AG10803 (cell line): ENCODE measurements around the gene CAMKMT.

Source experiments
- DNase-seq: peaks from one replicate; pipeline ENCODE4 v3.0.0; 2010; ENCODE audit warnings: low read depth
- H3K4me3 ChIP-seq: 2 replicates; pipeline ENCODE4 v1.5.1; 2011; ENCODE audit warnings: mild to moderate bottlenecking, low read length, control low read depth
- CTCF ChIP-seq: conservative IDR thresholded peaks from 2 replicates; pipeline ENCODE4 v1.5.1; 2011; ENCODE audit warnings: mild to moderate bottlenecking, low read length, control low read depth, inconsistent platforms

The CAMKMT gene

DNA sequence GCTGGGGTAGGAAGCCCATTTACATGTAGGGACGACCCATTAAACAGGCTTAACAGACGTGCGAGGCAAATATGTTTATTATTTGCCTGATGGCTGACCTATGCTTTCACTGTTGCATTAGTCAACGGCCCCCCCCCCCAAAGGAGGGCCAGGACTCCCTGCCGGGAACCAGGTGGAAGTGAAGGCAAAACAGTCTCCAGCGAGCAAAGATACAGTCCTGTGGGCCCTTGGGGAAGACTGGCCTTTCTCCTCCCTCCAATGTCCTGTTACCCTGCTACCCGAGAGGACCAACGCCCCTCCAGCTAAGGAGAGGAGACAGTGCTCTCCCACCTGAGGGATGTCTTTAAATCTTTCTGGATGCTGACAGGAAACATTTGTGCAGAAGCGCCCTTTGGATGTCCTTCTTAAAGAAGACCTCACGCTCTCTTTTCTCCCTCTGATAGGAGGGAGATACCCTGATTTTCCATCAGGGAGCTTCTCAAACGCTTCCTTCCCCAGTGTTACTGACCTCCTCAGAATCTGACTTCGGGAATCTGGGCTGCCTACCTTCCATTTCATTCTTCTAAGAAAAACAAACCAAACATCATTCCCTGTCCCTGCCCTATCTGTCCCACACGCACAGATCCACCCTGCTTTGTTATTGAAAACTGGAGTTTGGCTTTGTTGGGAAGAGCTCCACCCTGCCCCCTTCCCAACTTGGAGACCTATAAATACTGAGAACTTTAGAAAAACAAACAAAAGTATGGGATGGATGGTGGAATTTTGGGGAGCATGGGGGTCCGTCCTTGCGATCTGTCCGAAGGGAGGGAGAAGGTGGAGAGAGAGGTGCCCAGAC is 443.9 kb downstream of the CAMKMT start:
- TF ChIP-seq CTCF, result no peak
- no peak overlapping the region for H3K4me3 ChIP-seq
- no peak for DNase-seq

DNA sequence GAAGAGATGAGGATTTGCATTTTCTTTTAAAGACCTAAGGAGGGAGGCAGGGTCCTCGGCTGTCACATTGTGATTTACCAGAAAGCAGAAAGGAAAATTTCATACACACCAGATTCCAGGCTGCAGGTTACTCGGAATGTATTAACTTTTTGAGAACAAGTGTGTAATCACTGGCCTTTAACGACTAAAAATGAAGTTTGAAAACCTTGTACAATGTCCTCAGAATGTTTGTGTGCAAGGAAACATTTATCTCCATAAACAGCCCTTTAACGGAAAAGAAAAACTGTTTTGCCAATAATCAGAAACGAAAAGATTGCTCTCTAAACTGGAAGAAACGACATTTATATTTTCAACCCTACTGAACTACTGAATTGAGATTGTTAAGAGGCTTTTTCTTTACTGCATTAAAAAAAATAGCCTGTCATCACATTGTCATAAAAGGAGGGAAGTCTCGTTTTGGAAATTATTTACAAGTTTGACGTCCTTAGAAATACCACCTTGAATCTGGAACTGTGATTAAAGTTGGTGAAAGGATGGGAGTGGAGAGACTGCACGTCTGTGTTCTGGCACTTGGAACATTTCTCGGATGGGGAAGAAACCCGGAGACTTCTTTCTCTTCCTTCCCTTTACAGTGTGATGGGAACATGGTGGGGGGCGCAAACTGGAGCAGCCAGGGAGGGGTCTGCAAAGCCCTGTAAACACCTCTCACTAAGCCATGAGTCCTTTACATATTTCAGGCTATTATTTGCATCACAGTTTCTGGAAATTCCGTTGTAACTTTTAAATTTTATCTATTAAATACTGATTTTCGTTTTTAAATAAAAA is 445.7 kb downstream of the CAMKMT start:
- H3K4me3 ChIP-seq, result no peak overlapping the region
- DNase-seq, result no peak
- TF ChIP-seq CTCF, result no peak

- no peak for TF ChIP-seq CTCF
- no peak for DNase-seq
- no peak overlapping the region for H3K4me3 ChIP-seq
Measured at GRCh38 chr2:44810892-44811530, 449.3 kb downstream of the CAMKMT start.

- no peak for DNase-seq
- TF ChIP-seq CTCF, result no peak
- H3K4me3 ChIP-seq, result no peak overlapping the region
Measured at GRCh38 chr2:44813165-44813564, 451.4 kb downstream of the CAMKMT start.

DNA sequence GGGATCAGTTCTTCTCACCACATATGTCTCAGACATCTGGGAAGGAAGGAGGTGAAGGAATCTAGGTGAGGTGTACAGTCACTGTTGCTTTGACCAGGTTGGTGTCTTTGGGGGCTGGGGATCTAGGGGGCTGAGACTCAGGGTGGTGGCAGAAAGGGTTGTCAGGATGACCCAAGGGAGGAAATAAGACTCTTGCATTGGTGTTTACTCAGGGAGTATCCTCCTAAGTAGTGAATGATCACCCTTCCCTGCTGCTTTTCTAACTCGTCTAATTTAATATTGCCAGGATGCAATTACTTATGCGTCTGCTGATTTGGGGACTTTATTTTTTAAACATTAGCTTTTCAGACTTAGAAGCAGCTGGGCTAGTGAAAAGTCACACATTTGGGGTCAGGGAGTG is 451.9 kb downstream of the CAMKMT start:
- TF ChIP-seq CTCF, result no peak
- DNase-seq, result no peak
- H3K4me3 ChIP-seq, result no peak overlapping the region

DNA sequence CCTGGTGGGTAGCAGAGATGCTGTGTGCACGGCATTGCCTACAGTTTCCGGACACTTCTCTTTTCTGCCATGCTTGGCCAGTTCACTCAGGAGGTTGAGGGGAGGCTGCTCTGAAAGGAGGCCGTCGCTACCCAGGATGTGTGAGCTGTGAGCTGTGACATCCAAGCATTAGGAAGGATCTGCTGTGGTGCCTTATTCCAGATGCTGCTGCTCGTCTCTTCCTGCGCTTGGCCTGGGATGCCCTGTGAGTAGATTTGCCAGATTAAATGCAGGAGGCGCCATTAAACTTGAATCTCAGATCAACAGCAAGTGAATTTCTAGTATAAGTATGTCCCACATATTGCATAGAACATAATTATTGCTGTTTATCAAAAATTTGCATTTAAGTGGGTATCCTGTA is 455.5 kb downstream of the CAMKMT start:
- no peak for TF ChIP-seq CTCF
- no peak for DNase-seq
- H3K4me3 ChIP-seq, result no peak overlapping the region
